Measurements from ENCODE around the gene ITCH.
"Not testable (repeated sequence)": the region's sequence is repeated elsewhere in the genome, so short reads cannot be mapped to it uniquely, and the experiment has no call there.

Gene ITCH

DNA sequence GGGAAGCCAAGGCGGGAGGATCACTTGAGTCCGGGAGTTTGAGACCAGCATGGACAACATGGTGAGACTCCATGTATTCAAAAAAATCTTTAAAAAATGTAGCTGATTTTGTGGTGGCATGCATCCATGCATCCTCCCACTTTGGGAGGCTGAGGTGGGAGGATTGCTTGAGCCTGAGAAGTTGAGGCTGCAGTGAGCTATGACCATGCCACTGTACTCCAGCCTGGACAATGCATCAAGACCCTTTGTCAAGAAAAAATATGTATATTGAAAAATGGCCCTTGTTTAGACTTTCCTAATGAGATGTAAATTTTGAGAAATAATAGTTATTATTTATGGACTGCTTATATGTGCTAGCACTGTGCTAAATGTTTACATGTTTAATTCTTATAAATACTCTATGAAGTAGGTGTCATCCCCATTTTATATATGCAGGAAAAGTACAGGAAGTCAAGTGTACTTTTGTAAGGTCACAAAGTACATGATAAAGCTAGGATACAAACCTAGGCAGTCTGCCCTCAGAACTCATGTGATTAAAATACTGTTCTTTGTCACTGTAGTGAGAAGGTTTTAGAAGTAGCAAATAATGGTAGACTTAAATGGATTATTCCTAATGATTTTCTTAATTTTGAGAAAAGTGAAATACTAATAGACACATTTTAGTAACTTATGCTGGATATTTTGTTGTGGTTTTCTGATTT is 58.8 kb downstream of the ITCH start:
- no peak for DNase-seq

DNA sequence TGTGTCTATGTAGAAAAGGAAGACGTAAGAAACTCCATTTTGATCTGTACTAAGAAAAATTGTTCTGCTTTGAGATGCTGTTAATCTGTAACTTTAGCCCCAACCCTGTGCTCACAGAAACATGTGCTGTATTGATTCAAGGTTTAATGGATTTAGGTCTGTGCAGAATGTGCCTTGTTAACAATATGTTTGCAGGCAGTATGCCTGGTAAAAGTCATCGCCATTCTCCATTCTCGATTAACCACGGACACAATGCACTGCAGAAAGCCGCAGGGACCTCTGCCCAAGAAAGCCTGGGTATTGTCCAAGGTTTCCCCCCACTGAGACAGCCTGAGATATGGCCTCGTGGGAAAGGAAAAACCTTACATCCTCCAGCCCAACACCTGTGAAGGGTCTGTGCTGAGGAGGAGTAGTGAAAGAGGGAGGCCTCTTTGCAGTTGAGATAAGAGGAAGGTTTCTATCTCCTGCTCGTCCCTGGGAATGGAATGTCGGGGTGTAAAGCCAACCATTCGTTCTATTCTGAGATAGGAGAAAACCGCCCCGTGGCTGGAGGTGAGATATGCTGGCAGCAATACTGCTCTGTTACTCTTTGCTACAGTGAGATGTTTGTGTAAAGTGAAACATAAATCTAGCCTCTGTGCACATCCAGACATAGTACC is 62.1 kb downstream of the ITCH start:
- not testable (repeated sequence) for DNase-seq

GRCh38 chr20:34426026-34426425 is 63.0 kb downstream of the ITCH start:
- no peak for DNase-seq

DNA sequence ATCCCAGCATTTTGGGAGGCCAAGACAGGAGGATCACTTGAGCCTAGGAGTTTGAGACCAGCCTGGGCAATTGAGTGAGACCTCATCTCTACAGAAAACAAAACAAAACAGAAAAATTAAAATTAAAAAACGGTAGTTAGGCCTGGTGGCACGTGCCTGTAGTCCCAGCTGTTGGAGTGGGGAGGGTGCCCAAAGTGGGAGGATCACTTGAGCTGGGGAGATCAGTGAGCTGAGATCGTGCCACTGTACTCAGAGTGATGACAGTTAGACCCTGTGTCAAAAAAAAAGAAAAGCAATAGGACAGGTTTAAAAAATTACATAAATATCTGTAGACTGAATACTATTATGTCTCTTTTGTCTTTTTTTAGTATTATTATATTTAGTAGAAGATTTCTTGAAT is 64.3 kb downstream of the ITCH start:
- no peak for DNase-seq

- no peak for DNase-seq
These were observed 64.7 kb downstream of the ITCH start for GRCh38 chr20:34427784-34428183.

GRCh38 chr20:34431168-34431567 is 68.1 kb downstream of the ITCH start:
- DNase-seq: no peak

DNA sequence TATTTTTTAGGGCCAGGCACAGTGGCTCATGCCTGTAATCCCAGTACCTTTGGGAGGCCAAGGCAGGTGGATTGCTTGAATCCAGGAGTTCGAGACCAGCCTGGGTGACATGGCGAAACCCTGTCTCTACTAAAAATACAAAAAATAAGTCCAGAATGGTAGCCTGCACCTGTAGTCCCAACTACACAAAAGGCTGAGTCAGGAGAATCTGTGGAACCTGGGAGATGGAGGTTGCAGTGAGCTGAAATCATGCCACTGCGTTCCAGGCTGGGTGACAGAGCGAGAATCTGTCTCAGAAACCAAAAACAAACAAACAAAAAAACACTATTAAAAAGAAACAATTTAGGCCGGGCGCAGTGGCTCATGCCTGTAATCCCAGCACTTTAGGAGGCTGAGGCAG is 69.6 kb downstream of the ITCH start:
- DNase-seq: not testable (repeated sequence)

DNA sequence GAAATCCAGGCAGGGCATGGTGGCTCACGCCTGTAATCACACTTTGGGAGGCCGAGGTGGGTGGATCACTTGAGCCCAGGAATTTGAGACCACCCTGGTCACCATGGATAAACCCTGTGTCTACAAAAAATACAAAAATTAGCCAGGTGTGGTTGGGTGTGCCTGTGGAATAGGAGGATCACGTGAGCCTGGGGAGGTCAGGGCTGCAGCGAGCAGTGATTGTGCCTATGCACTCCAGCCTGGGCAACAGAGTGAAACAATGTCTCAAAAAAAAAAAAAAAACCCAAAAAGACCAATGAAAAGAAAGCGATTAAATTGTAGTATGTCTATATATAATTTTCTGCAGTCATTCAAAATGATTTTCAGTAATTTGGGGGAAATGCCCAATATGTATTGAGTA is 70.3 kb downstream of the ITCH start:
- DNase-seq: no peak

GRCh38 chr20:34435589-34435988 is 72.5 kb downstream of the ITCH start:
- no peak for DNase-seq

GRCh38 chr20:34437330-34437986 is 74.4 kb downstream of the ITCH start:
- no peak for DNase-seq

DNA sequence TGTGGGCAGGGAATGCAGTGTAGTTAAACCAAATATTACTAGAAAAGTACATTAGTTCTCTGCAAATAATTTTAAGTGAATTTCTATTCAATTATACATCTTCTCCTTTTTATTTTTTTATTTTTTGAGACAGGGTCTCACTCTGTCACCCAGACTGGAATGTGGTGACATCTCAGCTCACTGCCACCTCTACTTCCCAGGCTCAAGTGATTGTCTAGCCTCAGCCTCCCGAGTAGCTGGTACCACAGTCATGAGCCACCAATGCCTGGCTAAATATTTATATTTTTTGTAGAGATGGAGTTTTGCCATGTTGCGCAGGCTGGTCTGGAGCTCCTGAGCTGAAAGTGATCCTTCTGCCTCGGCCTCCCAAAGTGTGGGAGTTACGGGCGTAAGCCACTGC is 76.1 kb downstream of the ITCH start:
- no peak for DNase-seq

- not testable (repeated sequence) for DNase-seq
These were observed 78.3 kb downstream of the ITCH start for GRCh38 chr20:34441423-34441822.

GRCh38 chr20:34443546-34443945 is 80.5 kb downstream of the ITCH start:
- DNase-seq: no peak

GRCh38 chr20:34445177-34446065 is 82.3 kb downstream of the ITCH start:
- no peak for DNase-seq

DNA sequence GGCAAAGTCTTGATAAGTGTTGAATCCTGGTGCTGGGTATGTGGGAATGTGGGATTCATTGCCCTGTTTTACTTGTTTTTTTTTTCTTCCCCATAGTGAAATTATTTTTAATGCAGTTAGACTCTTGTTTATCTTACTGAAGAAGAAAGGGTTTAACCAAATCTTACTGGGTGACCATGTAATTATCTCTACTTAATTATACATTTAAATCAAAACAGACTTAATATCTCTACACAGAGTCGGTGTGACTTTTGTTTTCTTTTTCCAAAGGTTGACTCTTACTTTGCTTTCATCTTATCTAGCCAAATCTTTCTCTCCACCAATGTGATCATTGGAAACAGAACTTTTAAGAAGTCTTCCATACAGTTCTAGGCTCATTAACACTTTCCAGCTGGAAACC is 85.4 kb downstream of the ITCH start:
- DNase-seq: no peak

- no peak for DNase-seq
These were observed 86.9 kb downstream of the ITCH start for GRCh38 chr20:34449674-34450592.

DNA sequence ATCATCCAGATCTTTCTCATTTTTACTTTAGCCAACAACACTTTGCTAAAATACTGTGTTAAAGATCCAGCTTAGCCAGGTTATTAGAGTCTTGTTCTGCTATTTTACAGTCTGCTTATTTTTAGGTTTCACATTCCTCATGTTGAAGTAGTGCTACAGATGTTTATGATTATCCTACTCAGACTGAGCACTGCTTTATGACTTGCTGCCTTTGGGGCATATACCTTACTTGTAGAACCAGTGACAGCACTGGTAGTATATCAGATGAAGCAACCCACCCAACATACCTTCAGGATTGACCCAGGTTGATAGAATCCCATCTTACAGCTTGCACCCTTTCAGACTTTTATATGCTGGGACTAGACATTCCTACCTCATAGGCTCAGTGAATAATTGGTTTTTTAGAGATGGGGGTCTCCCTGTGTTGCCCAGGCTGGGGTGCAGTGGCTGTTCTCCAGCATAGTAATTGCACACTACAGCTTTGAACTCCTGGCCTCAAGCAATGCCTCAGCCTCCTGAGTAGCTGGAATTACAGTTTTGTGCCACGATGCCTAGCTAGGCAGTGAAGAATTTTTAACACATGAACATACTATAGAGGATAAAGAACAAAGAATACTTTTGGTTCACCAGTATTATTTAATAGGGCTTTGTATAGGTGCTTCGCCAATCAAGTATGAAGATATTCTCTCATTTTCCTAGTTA is 89.4 kb downstream of the ITCH start:
- no peak for DNase-seq

- DNase-seq: no peak
These were observed 95.6 kb downstream of the ITCH start for GRCh38 chr20:34458631-34459030.

- DNase-seq: no peak
These were observed 96.3 kb downstream of the ITCH start for GRCh38 chr20:34459209-34459897.

GRCh38 chr20:34461779-34462087 is 98.7 kb downstream of the ITCH start:
- no peak for DNase-seq

- DNase-seq: no peak
These were observed 105.9 kb downstream of the ITCH start for GRCh38 chr20:34468951-34469350.

Data from NCI-H2029 treated with DMSO at 0.1 percent for 48 hours (cell line).